ENCODE results near the gene UXS1.

The UXS1 gene

GRCh38 chr2:106160786-106161261, 33.3 kb downstream of the UXS1 start:
- TF ChIP-seq POLR2A (IDR thresholded peaks at IDR 0.05; ENCODE audit: low read length), result no peak
- TF ChIP-seq GATA1 (IDR thresholded peaks at IDR 0.05; ENCODE audit: low read depth, low read length), result no peak

GRCh38 chr2:106159866-106160785, 34.0 kb downstream of the UXS1 start:
- TF ChIP-seq GATA1 (IDR thresholded peaks at IDR 0.05; ENCODE audit: low read depth, low read length), result no peak
- no peak for TF ChIP-seq POLR2A (IDR thresholded peaks at IDR 0.05; ENCODE audit: low read length)
- DNase-seq, result no peak

More at GRCh38 chr2:106160786-106161261, 33.3 kb downstream of the UXS1 start:
- DNase-seq, result no peak

- no peak for DNase-seq
- TF ChIP-seq GATA1 (IDR thresholded peaks at IDR 0.05; ENCODE audit: low read depth, low read length) (no peak), POLR2A (IDR thresholded peaks at IDR 0.05; ENCODE audit: low read length) (no peak)
These were observed 35.2 kb downstream of the UXS1 start for GRCh38 chr2:106158871-106159270.

- no peak for DNase-seq
- no peak for TF ChIP-seq GATA1 (IDR thresholded peaks at IDR 0.05; ENCODE audit: low read depth, low read length)
- TF ChIP-seq POLR2A (IDR thresholded peaks at IDR 0.05; ENCODE audit: low read length), result no peak
These were observed 36.0 kb downstream of the UXS1 start for GRCh38 chr2:106158131-106158530.

- no peak for DNase-seq
- no peak for TF ChIP-seq POLR2A (IDR thresholded peaks at IDR 0.05; ENCODE audit: low read length)
- no peak for TF ChIP-seq GATA1 (IDR thresholded peaks at IDR 0.05; ENCODE audit: low read depth, low read length)
These were observed 36.7 kb downstream of the UXS1 start for GRCh38 chr2:106157416-106157815.

GRCh38 chr2:106156305-106157296, 37.5 kb downstream of the UXS1 start:
- TF ChIP-seq GATA1 (IDR thresholded peaks at IDR 0.05; ENCODE audit: low read depth, low read length) (no peak), POLR2A (IDR thresholded peaks at IDR 0.05; ENCODE audit: low read length) (no peak)
- no peak for DNase-seq

- no peak for TF ChIP-seq GATA1 (IDR thresholded peaks at IDR 0.05; ENCODE audit: low read depth, low read length)
- TF ChIP-seq POLR2A (IDR thresholded peaks at IDR 0.05; ENCODE audit: low read length), result no peak
- DNase-seq, result no peak
These were observed 40.3 kb downstream of the UXS1 start for GRCh38 chr2:106153781-106154180.

GRCh38 chr2:106147665-106148064, 46.4 kb downstream of the UXS1 start:
- no peak for DNase-seq
- TF ChIP-seq GATA1 (IDR thresholded peaks at IDR 0.05; ENCODE audit: low read depth, low read length) (no peak), POLR2A (IDR thresholded peaks at IDR 0.05; ENCODE audit: low read length) (no peak)

- TF ChIP-seq GATA1 (IDR thresholded peaks at IDR 0.05; ENCODE audit: low read depth, low read length), result no peak
- TF ChIP-seq POLR2A (IDR thresholded peaks at IDR 0.05; ENCODE audit: low read length), result no peak
- no peak for DNase-seq
These were observed 46.9 kb downstream of the UXS1 start for GRCh38 chr2:106147159-106147558.

GRCh38 chr2:106144621-106145331, 49.3 kb downstream of the UXS1 start:
- TF ChIP-seq POLR2A (IDR thresholded peaks at IDR 0.05; ENCODE audit: low read length), result no peak
- no peak for DNase-seq

- no peak for DNase-seq
These were observed 50.4 kb downstream of the UXS1 start for GRCh38 chr2:106143495-106144215.

GRCh38 chr2:106142683-106143082, 51.4 kb downstream of the UXS1 start:
- DNase-seq, result no peak

More at GRCh38 chr2:106143495-106144215, 50.4 kb downstream of the UXS1 start:
- no peak for TF ChIP-seq GATA1 (IDR thresholded peaks at IDR 0.05; ENCODE audit: low read depth, low read length)
- TF ChIP-seq POLR2A (IDR thresholded peaks at IDR 0.05; ENCODE audit: low read length), result no peak

GRCh38 chr2:106140913-106141312, 53.2 kb downstream of the UXS1 start:
- no peak for DNase-seq
- TF ChIP-seq GATA1 (IDR thresholded peaks at IDR 0.05; ENCODE audit: low read depth, low read length) (no peak), POLR2A (IDR thresholded peaks at IDR 0.05; ENCODE audit: low read length) (no peak)

More at GRCh38 chr2:106142683-106143082, 51.4 kb downstream of the UXS1 start:
- TF ChIP-seq POLR2A (IDR thresholded peaks at IDR 0.05; ENCODE audit: low read length), result no peak
- no peak for TF ChIP-seq GATA1 (IDR thresholded peaks at IDR 0.05; ENCODE audit: low read depth, low read length)
